Stimulated activated CD4-positive, alpha-beta T cell treated with anti-CD3 and anti-CD28 coated beads, Interleukin-4, amount 100 ng/mL, for 4 hours (primary cell): ENCODE data around the gene XPNPEP1.
"Not testable (repeated sequence)": the region's sequence is repeated elsewhere in the genome, so short reads cannot be mapped to it uniquely, and the experiment has no call there.

ENCODE experiments used
- DNase-seq, 2 experiments: peaks; one replicate each; pipeline ENCODE4 v3.0.0-alpha.2; 2020

XPNPEP1 gene

DNA sequence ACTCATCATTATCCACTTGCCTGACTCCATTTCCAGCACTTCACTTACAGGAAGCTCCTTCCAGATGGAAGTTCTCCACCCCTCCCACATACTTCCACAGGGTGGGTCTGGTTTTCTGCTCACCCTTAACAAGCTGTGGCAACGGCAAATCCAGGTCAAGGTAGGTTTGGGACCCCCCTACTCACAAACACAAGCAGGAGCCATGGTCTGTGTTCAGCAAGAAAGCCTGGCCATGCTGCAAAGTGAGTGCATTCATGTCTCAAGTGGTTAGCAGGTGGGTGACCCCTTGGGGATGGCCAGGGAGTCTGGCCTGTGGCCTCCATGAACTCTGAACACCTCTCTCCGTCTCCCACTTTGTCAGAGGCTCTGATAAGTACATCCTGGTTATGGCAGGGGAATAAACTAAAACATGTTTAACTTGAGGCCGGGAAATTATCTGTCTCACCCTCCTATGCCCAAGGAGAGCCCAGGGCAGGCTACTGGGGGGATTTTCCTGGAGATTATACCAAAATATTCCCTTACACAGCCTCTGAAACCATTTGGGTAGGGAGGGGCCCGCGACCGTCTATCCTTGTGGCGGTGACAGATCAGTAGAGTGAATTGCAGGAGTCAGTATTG is 844 bp downstream of the XPNPEP1 start:
- DNase-seq: no peak

DNA sequence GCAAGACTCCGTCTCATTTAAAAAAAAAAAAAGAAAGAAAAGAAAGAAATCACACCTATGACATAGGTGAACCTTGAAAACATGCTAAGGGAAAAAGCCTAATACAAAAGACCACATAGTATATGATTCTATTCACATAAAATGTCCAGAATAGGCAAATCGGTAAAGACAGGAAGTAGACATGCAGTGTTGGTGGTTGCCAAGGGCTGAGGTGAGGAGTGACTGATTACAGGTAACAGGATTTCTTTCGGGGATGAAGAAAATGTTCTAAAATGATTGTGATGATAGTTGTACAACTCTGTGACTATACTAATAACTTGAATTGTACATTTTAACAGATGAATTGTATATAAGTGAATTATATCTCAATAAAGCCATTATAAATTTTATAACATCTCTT is 3.3 kb downstream of the XPNPEP1 start:
- DNase-seq: no peak

DNA sequence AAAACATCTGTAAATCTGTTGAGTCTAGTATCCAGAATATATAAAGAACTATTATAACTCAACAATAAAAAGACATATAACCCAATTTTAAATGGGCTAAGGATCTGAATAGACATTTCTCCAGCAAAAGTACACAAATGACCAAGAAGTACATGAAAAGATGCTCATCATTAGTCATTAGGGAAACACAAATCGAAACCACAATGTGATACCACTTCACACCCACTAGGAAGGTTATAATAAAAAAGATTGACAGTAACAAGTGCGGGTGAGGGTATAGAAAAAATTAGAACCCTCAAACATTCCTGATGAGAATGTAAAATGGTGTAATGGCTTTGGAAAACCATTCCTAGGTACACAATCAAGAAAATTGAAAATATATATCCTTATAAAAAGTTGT is 4.1 kb downstream of the XPNPEP1 start:
- DNase-seq: no peak

DNA sequence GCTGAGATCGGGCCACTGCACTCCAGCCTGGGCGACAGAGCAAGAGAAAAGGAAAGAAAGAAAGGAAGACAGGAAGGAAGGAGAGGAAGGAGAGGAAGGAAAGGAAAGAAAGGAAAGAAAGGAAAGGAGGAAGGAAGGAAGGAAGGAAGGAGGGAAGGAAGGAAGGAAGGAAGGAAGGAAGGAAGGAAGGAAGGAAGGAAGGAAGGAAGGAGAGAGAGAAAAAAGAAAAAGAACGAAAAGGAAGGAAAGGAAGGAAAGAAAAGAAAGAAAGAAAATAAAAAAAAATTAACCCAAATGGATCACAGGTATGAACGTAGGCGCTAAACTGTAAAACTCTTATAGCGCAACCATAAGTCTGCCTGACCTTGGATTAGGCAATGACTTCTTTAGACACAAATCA is 4.6 kb downstream of the XPNPEP1 start:
- not testable (repeated sequence) for DNase-seq

DNA sequence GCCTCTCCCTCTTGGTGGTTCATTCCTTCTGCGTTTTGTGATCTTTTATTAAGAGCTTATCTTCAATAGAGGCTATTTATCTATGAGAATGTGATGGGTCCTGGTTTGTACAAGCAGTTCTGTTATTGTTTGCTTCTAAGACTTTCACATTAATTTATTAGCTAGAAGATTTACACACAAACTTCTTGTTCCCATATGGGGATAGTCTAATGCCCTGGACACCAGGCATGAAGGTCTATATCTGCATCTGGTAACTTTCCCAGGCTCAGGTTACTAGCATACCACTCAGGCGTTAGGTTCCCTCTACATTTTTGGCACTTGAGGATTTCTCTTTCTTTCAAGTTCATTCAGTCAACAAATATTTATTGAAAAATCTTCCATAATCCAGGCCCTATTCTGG is 7.7 kb downstream of the XPNPEP1 start:
- no peak for DNase-seq

DNA sequence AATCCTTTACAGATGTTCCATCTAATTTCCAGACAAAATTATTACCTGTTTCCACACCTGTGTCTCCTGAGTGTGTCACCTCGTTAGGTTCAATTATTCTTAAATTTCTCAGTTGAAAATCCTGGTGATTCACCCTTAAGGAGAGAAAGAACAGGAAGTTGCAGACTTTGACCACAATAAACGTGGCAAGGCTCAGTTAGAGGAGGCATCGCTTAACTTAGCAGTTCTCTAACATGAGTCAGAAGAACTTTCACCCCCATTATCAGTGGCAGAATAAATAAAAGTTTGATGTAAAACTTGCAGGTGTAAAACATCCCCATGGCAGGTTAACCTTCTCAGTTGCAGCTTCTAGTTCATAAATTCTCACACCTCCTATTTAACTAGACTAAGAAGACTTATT is 8.3 kb downstream of the XPNPEP1 start:
- peak in 1 of 2 experiments; percentile 58 for DNase-seq

DNA sequence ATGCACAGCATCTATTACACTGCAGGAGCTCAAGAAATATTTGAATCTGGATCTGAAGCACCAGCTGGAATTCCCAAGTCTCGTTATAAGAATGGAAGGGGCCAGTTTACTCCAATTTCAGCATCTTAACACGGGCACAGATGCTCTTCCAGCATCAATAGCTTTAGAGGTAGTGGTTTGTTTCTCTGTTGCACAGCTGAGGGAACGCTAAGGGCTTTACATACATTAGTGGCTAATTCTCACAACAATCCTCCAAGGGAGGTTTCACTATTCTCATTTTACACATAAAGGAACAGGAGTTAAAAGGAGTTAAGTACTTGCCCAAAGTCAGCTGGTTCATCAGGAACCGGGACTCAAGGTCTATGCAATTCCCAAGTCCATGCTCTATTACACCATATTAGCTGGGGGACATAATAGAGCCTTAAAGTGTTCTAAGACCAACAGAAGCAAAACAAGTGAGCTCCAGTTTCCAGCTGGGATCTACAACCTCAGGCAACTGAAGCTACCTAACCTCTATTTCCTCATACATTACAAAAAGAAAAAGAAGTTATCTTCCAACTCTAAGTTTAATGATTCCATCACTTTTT is 9.9 kb downstream of the XPNPEP1 start:
- no peak for DNase-seq

DNA sequence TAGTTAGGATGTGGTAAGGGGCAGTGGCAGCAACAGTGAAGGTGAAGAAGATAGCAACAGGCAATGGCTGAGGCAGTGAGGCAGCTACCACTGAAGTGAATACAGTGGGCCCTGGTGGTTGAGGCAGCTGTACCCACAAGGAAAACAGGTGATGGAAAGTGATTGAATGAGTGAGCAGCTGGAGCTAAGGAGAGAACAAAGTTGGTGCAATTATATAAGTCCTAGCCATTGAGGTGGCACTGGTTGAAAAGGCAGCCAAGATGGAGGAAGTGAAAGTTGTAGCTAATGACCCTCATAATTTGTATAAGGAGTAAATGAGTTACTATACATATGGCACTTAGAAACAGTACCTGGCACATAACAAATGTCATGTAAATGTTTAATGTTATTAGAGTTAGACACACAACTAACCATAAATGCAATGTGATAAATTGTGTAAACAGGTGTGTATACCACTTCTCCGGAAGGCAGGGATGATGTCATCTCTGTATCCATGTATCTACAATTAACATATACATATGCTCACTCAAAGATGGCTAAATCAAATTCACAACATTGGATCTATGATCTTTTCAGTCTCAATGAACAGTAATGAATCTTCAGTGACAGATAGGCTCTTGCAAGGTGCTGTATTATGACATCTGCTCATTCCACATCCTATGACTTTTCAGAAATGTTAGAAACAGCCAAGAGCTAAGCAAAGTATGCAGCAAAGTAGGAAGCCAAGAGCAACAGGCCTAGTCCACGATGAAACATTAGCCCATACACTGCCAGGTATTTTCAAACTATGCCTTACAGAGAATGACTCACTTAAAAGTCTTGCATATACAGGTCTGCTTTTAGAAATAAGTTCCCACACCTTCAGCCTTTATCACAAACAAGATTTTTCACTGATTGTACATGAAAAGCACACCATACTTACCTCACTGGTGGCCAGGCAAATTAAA is 10.7 kb downstream of the XPNPEP1 start:
- DNase-seq: no peak

DNA sequence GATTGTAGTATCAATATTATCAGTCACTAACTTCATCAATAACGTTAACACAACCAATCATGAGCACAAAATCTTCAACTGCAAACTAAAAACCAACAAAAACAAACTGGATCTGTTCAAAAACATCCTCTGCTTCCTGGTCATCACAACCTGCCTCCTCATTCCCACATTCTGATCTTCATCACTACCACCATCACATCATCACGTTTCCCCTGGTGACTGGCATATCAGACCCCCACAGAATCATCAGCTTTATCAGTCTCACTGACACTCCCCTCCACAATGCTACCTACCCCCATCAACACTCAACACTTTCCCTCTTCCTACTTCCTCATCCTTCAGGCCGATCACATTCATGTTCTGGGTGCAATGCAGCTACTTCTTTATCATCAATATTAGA is 11.4 kb downstream of the XPNPEP1 start:
- no peak for DNase-seq

DNA sequence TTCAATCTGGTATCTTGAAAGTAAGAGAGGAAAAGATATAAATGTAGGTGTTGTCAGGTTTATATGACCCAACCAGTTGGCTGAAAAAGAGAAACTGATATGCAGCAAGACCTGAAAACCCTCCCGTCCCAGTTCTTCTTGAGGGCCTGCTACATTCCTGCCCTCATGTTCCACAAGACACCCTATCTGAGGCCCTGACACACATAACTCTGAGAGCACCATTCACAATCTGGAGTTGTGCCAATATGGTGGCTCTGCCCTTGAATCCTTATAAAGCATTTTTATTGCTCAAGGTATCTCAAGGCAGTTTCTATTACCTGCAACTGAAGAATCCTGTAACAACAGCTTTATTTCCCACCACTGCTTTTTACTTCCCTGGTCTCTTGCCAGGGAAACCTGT is 17.0 kb downstream of the XPNPEP1 start:
- DNase-seq: no peak

DNA sequence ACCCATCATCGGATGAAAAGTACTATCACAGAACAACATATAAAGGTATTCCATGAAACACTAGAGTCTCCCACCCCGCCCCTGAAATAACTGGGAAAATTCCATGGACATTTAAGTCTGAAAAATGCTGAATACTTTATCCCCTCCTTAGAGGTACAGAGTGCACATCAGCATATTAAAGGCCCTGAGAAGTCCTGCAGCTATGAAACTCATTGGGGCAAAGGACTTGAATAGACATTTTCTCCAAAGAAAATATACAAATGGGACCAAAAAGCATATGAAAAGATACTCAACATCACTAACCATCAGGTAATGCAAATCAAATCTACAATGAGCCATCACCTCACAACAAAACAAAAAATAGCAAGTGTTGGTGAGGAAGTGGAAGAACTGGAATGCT is 18.9 kb downstream of the XPNPEP1 start:
- DNase-seq: no peak

DNA sequence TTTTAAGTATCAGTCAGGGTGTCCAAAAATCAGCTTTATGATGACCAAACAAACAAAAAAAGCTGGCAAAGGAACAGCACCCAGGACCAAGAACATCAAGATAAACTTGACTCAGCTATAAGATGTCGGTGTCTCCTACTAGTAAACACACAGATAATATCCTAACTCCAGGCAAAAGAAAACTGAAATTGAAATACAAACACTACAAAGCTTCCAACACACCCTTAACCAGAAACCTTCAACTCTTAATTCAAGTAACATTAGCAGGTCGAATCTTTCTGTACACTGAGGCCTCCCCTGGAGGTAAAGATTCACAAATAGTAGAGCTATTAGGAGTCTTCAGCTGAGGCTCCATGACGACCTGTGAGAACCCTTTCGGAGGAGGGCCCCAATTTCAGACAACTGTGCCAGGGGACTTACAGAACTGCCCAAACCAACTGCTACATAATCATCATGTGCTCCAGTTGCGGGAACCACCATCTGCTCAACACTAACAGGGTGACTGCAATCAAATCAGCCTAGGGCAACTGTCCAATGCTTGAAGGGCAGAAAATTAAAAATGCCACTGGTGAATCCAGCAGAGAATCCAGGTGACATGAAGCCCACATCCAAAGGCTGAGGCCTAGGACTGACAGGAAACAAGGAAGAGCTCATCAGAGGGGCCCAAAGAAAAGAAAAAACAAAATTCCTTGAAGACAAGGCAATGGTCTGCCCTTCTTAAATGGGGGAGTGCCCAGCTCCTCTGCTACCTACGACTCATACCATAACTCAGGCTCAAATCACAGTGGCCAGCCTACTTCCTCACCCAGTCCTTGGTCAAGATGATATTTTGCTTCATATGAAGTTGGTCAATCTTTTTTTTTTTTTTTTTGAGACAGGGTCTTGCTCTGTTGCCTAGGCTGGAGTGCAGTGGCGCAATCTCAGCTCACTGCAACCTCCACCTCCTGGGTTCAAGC is 20.0 kb downstream of the XPNPEP1 start:
- no peak for DNase-seq

DNA sequence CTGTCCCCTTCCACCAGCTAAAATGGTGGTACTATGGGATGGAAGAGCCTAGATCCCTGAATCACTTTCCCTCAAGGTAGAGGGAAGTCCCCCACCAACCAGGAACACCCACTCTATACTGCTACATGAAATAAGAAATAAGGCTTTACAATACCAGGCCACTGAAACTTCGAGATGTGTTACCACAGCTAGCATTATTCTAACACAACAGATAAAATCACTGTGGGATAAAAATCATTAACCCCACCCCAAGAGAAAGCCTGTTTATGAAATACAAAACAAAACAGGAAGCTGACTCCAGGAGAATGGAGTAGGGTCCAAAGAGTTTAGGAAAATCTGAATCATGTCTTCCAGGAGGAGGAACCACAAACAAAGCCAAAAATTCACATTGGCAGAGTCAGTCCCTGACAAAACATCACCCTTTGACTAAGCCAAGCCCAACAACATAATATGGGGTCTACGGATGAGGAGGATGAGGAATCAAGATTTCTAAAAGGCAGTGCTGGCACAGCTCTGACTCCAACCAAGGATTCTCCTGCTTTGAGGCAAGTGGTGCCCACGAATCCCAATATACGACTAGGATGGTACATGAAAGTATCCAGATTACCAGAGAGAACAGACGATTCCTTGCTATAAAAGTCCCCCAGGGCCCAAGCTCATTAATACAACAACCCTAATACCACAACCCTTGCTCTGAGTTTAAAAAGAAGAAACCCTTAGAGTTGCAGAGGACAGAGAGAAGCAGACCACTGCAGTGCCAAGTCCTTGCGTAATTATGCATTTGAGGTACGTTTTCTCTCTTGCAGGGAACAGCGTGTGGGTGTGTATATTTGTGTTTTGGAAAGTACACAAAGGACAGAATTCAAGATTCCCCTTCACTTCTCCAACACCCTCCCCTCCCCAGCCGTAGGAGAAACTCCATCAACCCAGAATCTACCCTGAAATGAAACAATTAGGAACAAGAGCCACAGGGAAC is 23.7 kb downstream of the XPNPEP1 start:
- DNase-seq: no peak

DNA sequence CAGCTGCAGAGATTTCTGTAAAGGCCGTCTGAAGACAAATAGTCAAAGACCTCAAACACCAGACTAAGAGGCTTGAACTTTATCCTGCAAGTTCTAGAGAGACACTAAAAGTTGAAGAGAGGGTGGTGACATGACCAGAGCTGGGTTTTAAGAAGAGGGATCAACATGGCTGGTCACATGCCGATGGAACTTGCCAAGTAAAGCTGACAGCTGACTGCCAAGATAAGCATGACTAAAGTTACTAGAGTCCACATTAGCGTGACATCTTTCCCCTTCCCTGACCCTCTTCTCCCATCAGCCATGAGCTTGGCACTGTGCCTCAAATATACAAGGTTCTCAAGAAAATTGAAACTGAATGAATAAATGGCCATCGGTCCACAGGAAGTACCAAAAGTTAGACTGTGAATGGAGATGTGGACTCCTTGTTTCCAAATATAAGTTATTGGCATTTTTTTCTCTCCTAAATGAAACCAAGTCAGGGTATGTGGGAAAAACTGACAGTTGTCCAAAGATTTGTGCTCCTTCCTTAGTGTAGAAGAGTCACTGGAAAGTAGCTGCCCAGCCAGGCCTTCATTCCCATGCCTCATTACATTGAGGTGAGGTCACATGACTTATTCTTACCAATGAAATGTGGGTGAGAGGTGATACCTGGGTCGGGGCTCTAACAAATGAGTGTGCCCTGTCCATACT is 24.5 kb downstream of the XPNPEP1 start:
- no peak for DNase-seq

DNA sequence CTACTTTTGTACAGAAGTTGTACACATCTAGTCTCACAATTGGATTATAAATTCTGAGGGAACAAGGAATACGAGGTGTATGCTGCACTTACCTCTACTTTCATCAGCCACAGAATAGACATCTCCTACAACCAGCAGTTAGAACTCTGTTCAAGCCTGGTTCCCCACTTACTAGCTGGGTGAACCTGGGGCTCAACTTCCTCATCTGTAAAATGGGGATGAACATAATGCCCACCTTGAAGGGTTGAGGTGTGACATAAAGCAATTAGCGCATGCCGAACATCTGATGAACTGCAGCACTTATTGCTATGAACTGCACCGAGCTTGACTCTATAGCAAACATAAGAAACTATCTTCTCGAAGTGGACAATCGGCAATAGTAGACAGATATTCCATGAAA is 25.3 kb downstream of the XPNPEP1 start:
- DNase-seq: no peak

DNA sequence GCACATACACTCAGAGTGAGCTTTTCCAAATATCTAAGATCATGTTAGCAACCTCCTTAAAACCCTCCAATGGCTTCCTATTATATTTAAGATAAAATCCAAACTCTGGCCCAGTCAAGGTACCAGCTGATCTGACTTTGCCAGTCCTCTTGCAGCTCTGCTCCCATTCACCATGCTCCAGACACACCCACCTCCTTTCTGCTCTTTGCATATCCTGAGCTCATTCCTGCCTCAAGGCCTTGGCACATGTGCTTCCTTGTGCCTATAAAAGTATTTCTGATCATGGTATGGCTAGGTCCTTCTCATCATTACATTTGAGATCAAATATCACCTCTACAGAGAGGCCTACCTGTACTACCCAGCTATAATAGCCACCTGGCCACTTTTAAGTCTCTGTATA is 27.5 kb downstream of the XPNPEP1 start:
- DNase-seq: no peak

DNA sequence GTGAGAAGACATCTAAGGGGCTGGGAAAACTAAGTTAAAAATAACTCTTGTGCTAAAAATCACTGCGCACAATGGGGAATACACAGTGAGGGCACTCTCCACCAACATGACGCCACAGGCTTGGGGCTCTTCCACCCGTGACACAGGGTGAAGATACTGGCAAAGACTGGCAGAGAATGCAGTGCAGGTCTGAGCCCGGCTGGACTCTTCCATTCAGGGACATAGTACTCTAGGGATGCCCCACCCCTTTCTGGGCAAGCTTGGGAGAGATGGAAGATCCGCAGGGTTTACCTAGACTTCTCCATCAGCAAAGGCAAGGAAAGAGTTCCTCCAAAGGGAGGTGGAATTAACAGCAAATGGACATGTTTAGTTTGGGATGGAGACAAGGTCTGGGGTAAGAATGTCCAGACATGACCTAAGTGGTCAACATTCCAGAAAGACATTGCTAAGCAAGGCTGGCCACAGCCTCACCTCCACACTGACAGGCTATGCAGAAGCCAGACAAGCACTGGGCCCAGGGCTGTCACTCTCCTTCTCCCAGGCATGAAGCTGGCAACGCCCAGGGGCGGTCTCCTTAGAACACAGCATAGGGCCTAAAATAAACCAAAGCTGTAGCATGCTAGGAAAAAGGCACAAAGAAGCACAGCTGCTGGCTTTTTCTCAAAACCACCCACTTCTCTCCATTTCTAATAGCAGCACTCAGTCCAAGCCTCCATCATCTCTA is 28.1 kb downstream of the XPNPEP1 start:
- DNase-seq: no peak

DNA sequence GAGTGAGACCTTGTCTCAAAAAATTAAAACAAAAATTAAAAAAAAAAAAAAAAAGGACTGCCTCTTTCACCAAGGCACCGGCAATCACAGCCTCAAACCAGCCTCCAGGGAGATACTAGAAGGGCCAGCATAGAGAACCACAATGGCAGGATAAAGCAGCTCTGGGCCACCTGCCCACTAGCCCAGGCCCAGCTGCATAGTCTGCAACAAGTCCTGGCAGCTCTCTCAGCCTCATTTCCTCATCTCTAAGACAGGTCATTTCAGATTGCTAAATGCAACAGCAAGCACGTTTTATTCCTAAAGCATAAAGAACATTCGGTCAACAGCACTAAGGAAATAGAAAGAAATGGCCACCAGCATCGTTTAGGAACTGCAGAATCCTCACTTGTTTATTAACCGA is 28.8 kb downstream of the XPNPEP1 start:
- DNase-seq: no peak

DNA sequence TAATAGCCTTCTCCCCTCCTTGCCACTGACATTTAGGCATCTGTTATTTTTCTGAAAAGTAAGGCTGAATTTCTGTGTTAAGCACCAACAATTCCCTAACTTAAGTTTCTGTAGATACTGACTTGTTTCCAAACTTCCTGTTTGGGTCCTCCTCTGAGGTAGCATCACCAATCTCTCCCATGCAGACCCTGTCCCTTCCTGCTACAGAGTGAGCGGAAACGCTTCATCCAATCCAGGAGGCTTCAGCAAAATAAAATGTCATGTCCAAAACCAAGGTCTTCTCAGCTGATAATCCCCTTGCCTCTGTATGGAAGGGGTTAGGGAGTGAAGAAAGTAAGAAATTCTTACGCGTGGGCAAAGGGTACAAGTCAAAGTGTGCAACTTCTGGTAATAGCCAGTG is 29.9 kb downstream of the XPNPEP1 start:
- no peak for DNase-seq

DNA sequence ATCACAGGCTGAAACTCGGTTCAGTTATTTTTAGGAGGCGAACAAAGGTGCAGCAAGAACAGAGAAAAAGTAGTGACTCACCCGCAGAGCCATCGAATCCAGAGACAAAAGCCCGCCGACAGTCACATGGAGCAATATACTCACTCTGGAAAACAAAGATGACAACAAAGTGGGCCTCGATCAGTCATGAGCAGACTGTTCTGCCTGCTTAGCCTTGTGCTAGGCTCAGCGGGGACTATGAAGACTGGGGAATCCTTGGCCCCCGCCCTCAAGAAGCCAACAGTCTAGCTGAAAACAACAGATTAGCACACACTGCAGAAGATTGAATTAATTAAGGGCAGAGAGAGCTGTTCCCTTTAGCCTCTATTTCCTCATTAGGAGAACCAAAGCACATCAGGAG is 30.4 kb downstream of the XPNPEP1 start:
- no peak for DNase-seq
